BLaER1 treated with 17β-estradiol and CSF1 and Interleukin-3, amounts not matched to agents 10 nM and 100 nM (cell line): Measurements from ENCODE around the gene CCDC57.

Source experiments
- H3K27ac ChIP-seq, 11 experiments: shearing (Covaris generic); formaldehyde crosslinking; 2 replicates each; pipeline ENCODE4 v1.8.1; 2022
- H3K27me3 ChIP-seq, 11 experiments: shearing (Covaris generic); formaldehyde crosslinking; 2 replicates each; pipeline ENCODE4 v1.8.1; 2022
- H3K36me3 ChIP-seq, 11 experiments: shearing (Covaris generic); formaldehyde crosslinking; 2 replicates each; pipeline ENCODE4 v1.8.1; 2022
- H3K4me1 ChIP-seq, 10 experiments: shearing (Covaris generic); formaldehyde crosslinking; 2 replicates each; pipeline ENCODE4 v1.8.1; 2022
- H3K4me2 ChIP-seq, 11 experiments: shearing (Covaris generic); formaldehyde crosslinking; 2 replicates each; pipeline ENCODE4 v1.8.1; 2022
- H3K4me3 ChIP-seq, 10 experiments: shearing (Covaris generic); formaldehyde crosslinking; 2 replicates each; pipeline ENCODE4 v1.8.1; 2022
- H3K9ac ChIP-seq, 11 experiments: shearing (Covaris generic); formaldehyde crosslinking; 2 replicates each; pipeline ENCODE4 v1.8.1; 2022
- H3K9me3 ChIP-seq, 11 experiments: shearing (Covaris generic); formaldehyde crosslinking; replicated peaks in 1 of 11; 2 replicates each; pipeline ENCODE4 v1.8.1; 2022
- H4K20me1 ChIP-seq, 11 experiments: shearing (Covaris generic); formaldehyde crosslinking; 2 replicates each; pipeline ENCODE4 v1.8.1; 2022
- Cebpa-rat ChIP-seq, 11 experiments: shearing (Covaris generic); IDR thresholded peaks; 2 replicates each; pipeline ENCODE4 v1.8.1; 2022

Gene CCDC57

DNA sequence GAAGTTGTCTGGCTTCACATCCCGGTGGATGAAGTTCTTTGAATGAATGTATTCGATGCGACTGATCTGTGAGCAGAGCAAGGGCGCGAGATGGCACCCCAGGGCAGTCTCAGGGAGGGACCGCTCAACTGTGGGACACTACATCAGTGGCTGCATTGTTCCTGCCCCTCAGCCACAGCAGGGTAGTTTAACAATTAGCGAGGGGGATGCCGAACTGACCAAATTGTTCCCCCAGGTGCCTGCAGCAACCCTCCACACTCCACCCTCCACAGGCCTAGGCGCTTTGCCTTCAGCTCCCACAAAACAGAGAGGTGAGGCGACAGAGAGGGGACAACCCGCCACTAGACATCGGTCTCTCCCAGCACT lies 40.5 kb upstream of the CCDC57 start:
- no peaks in the 10 kb centered on the region for H3K27me3 ChIP-seq
- no peak overlapping the region for H3K9ac ChIP-seq
- no peak overlapping the region for H3K4me3 ChIP-seq
- H3K4me2 ChIP-seq = no peak overlapping the region
- H3K27ac ChIP-seq = no peak overlapping the region
- H3K36me3 ChIP-seq = peaks cover 93 to 100% (median 100%) of the 10 kb centered on the region in 11 experiments
- no peak for TF ChIP-seq Cebpa-rat (IDR thresholded peaks at IDR 0.05)
- peaks cover 97 to 100% (median 100%) of the 10 kb centered on the region in 11 experiments for H4K20me1 ChIP-seq
- peaks cover 17 to 33% (median 29%) of the 10 kb centered on the region in 10 experiments for H3K4me1 ChIP-seq
- peaks cover 0 to 8% (median 0%) of the 10 kb centered on the region in 11 experiments; a peak in 3 of 22 replicates for H3K9me3 ChIP-seq

GRCh38 chr17:82252511-82253178 lies 40.0 kb upstream of the CCDC57 start:
- Histone ChIP-seq H3K36me3 (peaks cover 93 to 100% (median 100%) of the 10 kb centered on the region in 11 experiments), H3K9ac (no peak overlapping the region), H3K27ac (no peak overlapping the region), H3K4me3 (no peak overlapping the region), H4K20me1 (peaks cover 97 to 100% (median 100%) of the 10 kb centered on the region in 11 experiments), H3K4me1 (peaks cover 22 to 38% (median 35%) of the 10 kb centered on the region in 10 experiments), H3K27me3 (no peaks in the 10 kb centered on the region), H3K4me2 (no peak overlapping the region), H3K9me3 (peaks cover 0 to 8% (median 0%) of the 10 kb centered on the region in 11 experiments; a peak in 3 of 22 replicates)
- no peak for TF ChIP-seq Cebpa-rat (IDR thresholded peaks at IDR 0.05)

GRCh38 chr17:82250868-82251500 lies 38.3 kb upstream of the CCDC57 start:
- Histone ChIP-seq H3K36me3 (peaks cover 93 to 100% (median 99%) of the 10 kb centered on the region in 11 experiments), H3K4me3 (no peak overlapping the region), H4K20me1 (peaks cover 97 to 100% (median 100%) of the 10 kb centered on the region in 11 experiments), H3K9me3 (peaks cover 0 to 8% (median 0%) of the 10 kb centered on the region in 11 experiments; a peak in 3 of 22 replicates), H3K27ac (no peak overlapping the region), H3K9ac (peak overlapping the region in 2 of 11 experiments; percentile 26 to 44; a peak in 2 of 22 replicates), H3K4me2 (peak overlapping the region in 2 of 11 experiments; percentile 5 to 14; a peak in 3 of 22 replicates), H3K27me3 (no peaks in the 10 kb centered on the region), H3K4me1 (peaks cover 36 to 54% (median 50%) of the 10 kb centered on the region in 10 experiments)
- TF ChIP-seq Cebpa-rat (IDR thresholded peaks at IDR 0.05) = no peak

GRCh38 chr17:82249896-82250581 lies 37.4 kb upstream of the CCDC57 start:
- no peaks in the 10 kb centered on the region for H3K27me3 ChIP-seq
- TF ChIP-seq Cebpa-rat (IDR thresholded peaks at IDR 0.05) = no peak
- H4K20me1 ChIP-seq = peaks cover 97 to 100% (median 100%) of the 10 kb centered on the region in 11 experiments
- H3K4me1 ChIP-seq = peaks cover 36 to 63% (median 54%) of the 10 kb centered on the region in 10 experiments
- peak overlapping the region in 4 of 11 experiments; percentile 7 to 72 (median 13); a peak in 7 of 22 replicates for H3K4me2 ChIP-seq
- peaks cover 93 to 100% (median 99%) of the 10 kb centered on the region in 11 experiments for H3K36me3 ChIP-seq
- H3K4me3 ChIP-seq = no peak overlapping the region
- peak overlapping the region in 2 of 11 experiments; percentile 26 to 37; a peak in 5 of 22 replicates for H3K9ac ChIP-seq
- H3K9me3 ChIP-seq = peaks cover 0 to 5% (median 0%) of the 10 kb centered on the region in 11 experiments; a peak in 3 of 22 replicates
- no peak overlapping the region for H3K27ac ChIP-seq

DNA sequence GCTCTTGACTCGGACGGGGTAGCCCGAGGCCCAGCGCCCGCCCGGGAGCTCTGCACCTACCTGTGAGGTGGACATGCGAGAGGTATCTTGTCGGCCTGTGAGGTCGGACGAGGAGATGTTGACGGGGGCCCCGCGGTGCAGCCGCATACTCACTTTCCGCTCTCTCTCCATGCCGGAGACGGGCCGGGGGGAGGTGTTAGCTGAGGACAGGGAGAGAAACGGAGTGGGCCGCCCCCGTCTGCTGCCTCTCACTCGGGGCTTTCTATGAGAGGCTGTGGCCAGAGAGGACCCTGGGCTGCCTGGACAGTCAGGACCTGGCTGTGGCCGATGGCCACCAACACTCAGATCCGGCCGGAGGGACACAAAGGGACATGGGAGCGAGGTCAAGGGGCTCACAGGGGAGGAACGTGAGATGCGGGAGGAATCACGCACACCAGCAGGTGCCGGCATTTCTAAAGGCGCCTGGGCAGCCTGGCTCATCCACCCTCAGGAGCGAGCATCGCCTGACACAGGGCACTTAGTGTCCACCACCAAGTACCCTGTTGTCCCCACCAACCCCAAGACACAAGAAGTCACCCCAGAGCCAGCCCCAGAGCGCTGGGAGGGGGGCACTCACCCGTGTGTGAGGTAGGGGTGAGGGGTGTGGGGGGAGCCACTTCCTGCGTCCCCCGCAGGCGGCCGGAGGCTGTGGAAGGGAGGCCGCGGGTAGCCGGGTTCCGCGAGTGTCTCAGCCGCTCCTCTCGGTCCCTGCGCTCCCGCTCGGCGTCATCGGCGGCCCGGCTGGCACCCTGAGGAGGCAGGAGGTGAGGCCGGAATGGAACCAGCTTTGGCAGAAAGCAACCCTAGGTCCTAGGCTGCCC lies 36.4 kb upstream of the CCDC57 start:
- TF ChIP-seq Cebpa-rat (IDR thresholded peaks at IDR 0.05) = no peak
- Histone ChIP-seq H3K9ac (peak overlapping the region in 7 of 11 experiments; percentile 23 to 67 (median 54); a peak in 9 of 22 replicates), H3K9me3 (no peaks in the 10 kb centered on the region), H4K20me1 (peaks cover 100% of the 10 kb centered on the region in 11 experiments), H3K27ac (no peak overlapping the region), H3K4me3 (no peak overlapping the region), H3K4me1 (peaks cover 36 to 67% (median 54%) of the 10 kb centered on the region in 10 experiments), H3K4me2 (peak overlapping the region; percentile 51 to 91 (median 72); a peak in 21 of 22 replicates), H3K36me3 (peaks cover 98 to 100% (median 100%) of the 10 kb centered on the region in 11 experiments), H3K27me3 (no peaks in the 10 kb centered on the region)

- H3K27ac ChIP-seq = peak overlapping the region in 2 of 11 experiments; percentile 46 to 47; a peak in 2 of 22 replicates
- peaks cover 44 to 69% (median 56%) of the 10 kb centered on the region in 10 experiments for H3K4me1 ChIP-seq
- peak overlapping the region; percentile 27 to 67 (median 45); a peak in 16 of 22 replicates for H3K9ac ChIP-seq
- peak overlapping the region; percentile 51 to 91 (median 72) for H3K4me2 ChIP-seq
- peaks cover 100% of the 10 kb centered on the region in 11 experiments for H4K20me1 ChIP-seq
- no peak for TF ChIP-seq Cebpa-rat (IDR thresholded peaks at IDR 0.05)
- H3K36me3 ChIP-seq = peaks cover 99 to 100% (median 100%) of the 10 kb centered on the region in 11 experiments
- no peaks in the 10 kb centered on the region for H3K9me3 ChIP-seq
- H3K27me3 ChIP-seq = no peaks in the 10 kb centered on the region
- no peak overlapping the region; a peak in 1 of 20 replicates for H3K4me3 ChIP-seq
Observed at GRCh38 chr17:82247856-82248671, 35.4 kb upstream of the CCDC57 start.

DNA sequence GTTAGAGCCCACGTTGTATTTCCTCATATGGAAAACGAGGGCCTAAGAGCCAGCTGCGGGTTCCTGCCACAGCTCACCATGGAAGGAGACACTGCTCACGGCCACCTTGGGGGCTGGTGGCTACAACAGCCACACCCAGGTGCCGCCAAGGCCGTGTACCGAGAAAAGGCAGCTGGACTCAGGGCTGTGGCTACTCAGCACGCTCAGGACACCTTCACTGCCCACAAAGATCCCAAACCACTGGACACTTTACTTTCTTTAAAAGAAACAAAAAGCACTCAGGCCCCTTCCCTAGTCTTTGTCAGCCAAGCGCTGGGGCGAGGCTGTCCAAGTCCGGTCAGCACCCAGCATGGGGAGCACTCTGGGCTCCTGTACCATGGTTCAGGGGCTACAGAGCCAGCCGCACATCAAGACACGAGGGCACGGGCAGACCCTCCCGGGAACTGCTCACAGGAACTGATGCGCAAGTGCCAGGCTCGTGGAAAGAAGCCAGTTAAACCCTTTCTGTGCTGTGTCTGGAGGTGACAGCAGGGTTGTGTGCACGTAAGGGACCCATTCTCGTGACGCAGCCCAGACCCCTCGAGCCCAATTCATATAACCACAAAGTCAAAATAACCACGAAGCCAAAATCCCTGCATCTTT lies 34.7 kb upstream of the CCDC57 start:
- no peaks in the 10 kb centered on the region for H3K9me3 ChIP-seq
- H3K27me3 ChIP-seq = no peaks in the 10 kb centered on the region
- H4K20me1 ChIP-seq = peaks cover 100% of the 10 kb centered on the region in 11 experiments
- peak overlapping the region; percentile 51 to 91 (median 72) for H3K4me2 ChIP-seq
- H3K9ac ChIP-seq = peak overlapping the region; percentile 27 to 67 (median 45); a peak in 18 of 22 replicates
- no peak for TF ChIP-seq Cebpa-rat (IDR thresholded peaks at IDR 0.05)
- H3K4me3 ChIP-seq = no peak overlapping the region; a peak in 2 of 20 replicates
- H3K27ac ChIP-seq = peak overlapping the region in 10 of 11 experiments; percentile 4 to 67 (median 46); a peak in 18 of 22 replicates
- H3K4me1 ChIP-seq = peaks cover 51 to 77% (median 62%) of the 10 kb centered on the region in 10 experiments
- H3K36me3 ChIP-seq = peaks cover 98 to 100% (median 100%) of the 10 kb centered on the region in 11 experiments
